ENCODE results near the gene GALNT16.
A peak's percentile ranks its signal among the peaks of the same experiment; 100 is the strongest.

GALNT16 gene

GRCh38 chr14:69260861-69261564, 1.1 kb downstream of the GALNT16 start:
- ATAC-seq (ENCODE audit: insufficient read depth, low read depth) (no peak), DNase-seq (no peak)
- Histone ChIP-seq H3K27me3 (ENCODE audit: insufficient read depth, low read length, poor library complexity) (peaks cover 15% of the 10 kb centered on the region), H3K36me3 (ENCODE audit: insufficient read depth, low read length) (no peaks in the 10 kb centered on the region), H3K9me3 (ENCODE audit: insufficient read depth, low read length, severe bottlenecking) (no peaks in the 10 kb centered on the region), H3K9ac (ENCODE audit: low read depth, low read length) (no peak overlapping the region), H2AFZ (ENCODE audit: low read depth, low read length) (no peak overlapping the region), H3K4me1 (ENCODE audit: insufficient read depth, low read length) (no peaks in the 10 kb centered on the region), H3K27ac (ENCODE audit: low read length) (no peak overlapping the region), H4K20me1 (ENCODE audit: insufficient read depth, low read length) (no peaks in the 10 kb centered on the region), H3K4me3 (ENCODE audit: low read depth in 1 of 2, low read length in 2 of 2) (no peak overlapping the region), H3K79me2 (ENCODE audit: insufficient read depth, low read length) (no peaks in the 10 kb centered on the region), H3K4me2 (ENCODE audit: insufficient read depth, low read length) (no peak overlapping the region)
- TF ChIP-seq CTCF (IDR thresholded peaks at IDR 0.05; ENCODE audit: borderline replicate concordance, extremely low read depth, low read length, poor library complexity, severe bottlenecking) (peak; percentile 7), EZH2 (IDR thresholded peaks at IDR 0.05; ENCODE audit: borderline replicate concordance, low read depth, low read length, severe bottlenecking) (no peak)

- Histone ChIP-seq H3K27ac (ENCODE audit: low read length) (no peak overlapping the region), H2AFZ (ENCODE audit: low read depth, low read length) (no peak overlapping the region), H3K9ac (ENCODE audit: low read depth, low read length) (no peak overlapping the region), H4K20me1 (ENCODE audit: insufficient read depth, low read length) (no peaks in the 10 kb centered on the region), H3K4me3 (ENCODE audit: low read depth in 1 of 2, low read length in 2 of 2) (no peak overlapping the region), H3K79me2 (ENCODE audit: insufficient read depth, low read length) (no peaks in the 10 kb centered on the region), H3K27me3 (ENCODE audit: insufficient read depth, low read length, poor library complexity) (peaks cover 20% of the 10 kb centered on the region), H3K9me3 (ENCODE audit: insufficient read depth, low read length, severe bottlenecking) (no peaks in the 10 kb centered on the region), H3K36me3 (ENCODE audit: insufficient read depth, low read length) (no peaks in the 10 kb centered on the region), H3K4me1 (ENCODE audit: insufficient read depth, low read length) (no peaks in the 10 kb centered on the region), H3K4me2 (ENCODE audit: insufficient read depth, low read length) (no peak overlapping the region)
- DNase-seq, result no peak
- TF ChIP-seq CTCF (IDR thresholded peaks at IDR 0.05; ENCODE audit: borderline replicate concordance, extremely low read depth, low read length, poor library complexity, severe bottlenecking) (no peak), EZH2 (IDR thresholded peaks at IDR 0.05; ENCODE audit: borderline replicate concordance, low read depth, low read length, severe bottlenecking) (no peak)
- no peak for ATAC-seq (ENCODE audit: insufficient read depth, low read depth)
Observed at GRCh38 chr14:69261761-69262331, 1.9 kb downstream of the GALNT16 start.

GRCh38 chr14:69262516-69262915, 2.6 kb downstream of the GALNT16 start:
- Histone ChIP-seq H3K4me3 (ENCODE audit: low read depth in 1 of 2, low read length in 2 of 2) (no peak overlapping the region), H3K36me3 (ENCODE audit: insufficient read depth, low read length) (no peaks in the 10 kb centered on the region), H3K4me1 (ENCODE audit: insufficient read depth, low read length) (no peaks in the 10 kb centered on the region), H3K9ac (ENCODE audit: low read depth, low read length) (no peak overlapping the region), H3K27ac (ENCODE audit: low read length) (no peak overlapping the region), H3K79me2 (ENCODE audit: insufficient read depth, low read length) (no peaks in the 10 kb centered on the region), H2AFZ (ENCODE audit: low read depth, low read length) (no peak overlapping the region), H4K20me1 (ENCODE audit: insufficient read depth, low read length) (no peaks in the 10 kb centered on the region), H3K9me3 (ENCODE audit: insufficient read depth, low read length, severe bottlenecking) (no peaks in the 10 kb centered on the region), H3K4me2 (ENCODE audit: insufficient read depth, low read length) (no peak overlapping the region), H3K27me3 (ENCODE audit: insufficient read depth, low read length, poor library complexity) (peaks cover 20% of the 10 kb centered on the region)
- no peak for TF ChIP-seq CTCF (IDR thresholded peaks at IDR 0.05; ENCODE audit: borderline replicate concordance, extremely low read depth, low read length, poor library complexity, severe bottlenecking)
- no peak for TF ChIP-seq EZH2 (IDR thresholded peaks at IDR 0.05; ENCODE audit: borderline replicate concordance, low read depth, low read length, severe bottlenecking)
- DNase-seq, result no peak
- ATAC-seq (ENCODE audit: insufficient read depth, low read depth), result no peak
